K562 (cell line): ENCODE data around the gene YBX1. TPM values are rescaled to one million over a fixed set of nuclear protein-coding genes. Genes with fewer than 3 reads are reported as not detected.

Source experiments
- CTBP1 ChIP-seq: fragments of 450-650 bp; IDR thresholded peaks from 2 replicates; pipeline ENCODE4 v1.6.1; 2016; ENCODE audit warnings: borderline replicate concordance
- CXXC5 ChIP-seq: fragments of 250-450 bp; sonication (Bioruptor Pico); IDR thresholded peaks from 2 replicates; pipeline ENCODE4 v1.8.0; 2022; ENCODE audit warnings: inconsistent platforms, mild to moderate bottlenecking, moderate library complexity
- HNRNPL ChIP-seq: fragments of 200-400 bp; formaldehyde crosslinking; IDR thresholded peaks from 2 replicates; pipeline ENCODE4 v1.6.1; 2017; ENCODE audit warnings: low read depth, mild to moderate bottlenecking, low read length
- MCM3 ChIP-seq: fragments of 450-650 bp; IDR thresholded peaks from 2 replicates; pipeline ENCODE4 v1.6.1; 2016
- NBN ChIP-seq: fragments of 450-650 bp; IDR thresholded peaks from 2 replicates; pipeline ENCODE4 v1.6.1; 2016; ENCODE audit warnings: low read depth, mild to moderate bottlenecking
- NFIX ChIP-seq: fragments of 250-450 bp; sonication (Bioruptor Pico); IDR thresholded peaks from 2 replicates; pipeline ENCODE4 v1.4.0; 2020; ENCODE audit warnings: low read depth, mild to moderate bottlenecking, moderate library complexity
- NR2F6 ChIP-seq: fragments of 450-650 bp; formaldehyde crosslinking; IDR thresholded peaks from 2 replicates; pipeline ENCODE4 v1.4.0; 2020; ENCODE audit warnings: mild to moderate bottlenecking
- PPARD ChIP-seq: fragments of 250-450 bp; sonication (Bioruptor Pico); IDR thresholded peaks from 2 replicates; pipeline ENCODE4 v1.8.0; 2022; ENCODE audit warnings: inconsistent platforms, mild to moderate bottlenecking, moderate library complexity
- SMARCB1 ChIP-seq: IDR thresholded peaks from 2 replicates; pipeline ENCODE4 v1.6.1; 2011; ENCODE audit warnings: improper control_type of control experiment, low read depth; ENCODE audit not compliant: insufficient read length
- TCF7L2 ChIP-seq: fragments of 150-350 bp; IDR thresholded peaks from 2 replicates; pipeline ENCODE4 v1.6.1; 2016; ENCODE audit warnings: low read depth, mild to moderate bottlenecking, low read length, moderate library complexity
- ZMIZ1 ChIP-seq, 2 experiments: fragments of 150-350 bp in 1 of 2; IDR thresholded peaks; 2 replicates each; pipeline ENCODE4 v1.6.1; 2012 to 2016; ENCODE audit warnings: low read depth in 2 of 2, low read length in 2 of 2, mild to moderate bottlenecking in 1 of 2, moderate library complexity in 1 of 2
- ZNF398 ChIP-seq: fragments of 250-450 bp; sonication (Bioruptor Pico); IDR thresholded peaks from 2 replicates; pipeline ENCODE4 v1.8.0; 2021; ENCODE audit warnings: moderate library complexity, mild to moderate bottlenecking, inconsistent platforms
- ZNF407 ChIP-seq: fragments of 450-650 bp; IDR thresholded peaks from 2 replicates; pipeline ENCODE4 v1.6.1; 2016; ENCODE audit warnings: low read depth
- ZNF445 ChIP-seq: fragments of 250-450 bp; sonication (Bioruptor Pico); IDR thresholded peaks from 2 replicates; pipeline ENCODE4 v1.4.0; 2020; ENCODE audit warnings: low read depth, mild to moderate bottlenecking, moderate library complexity
- polyA plus RNA-seq, 8 experiments: library from polyadenylated mRNA; depleted of rRNA in 4 of 8; stranded (reverse) in 5 of 8; unstranded in 3 of 8; fragments of >200 nt; fragmentation: Nextera tagmentation in 2 of 8; fragmentation: Illumina TruSeq in 1 of 8; extraction: Ambion mirVana in 2 of 8; extraction: Trizol in 1 of 8; gene quantifications; 2 replicates each; pipeline versions ENCODE4 v1.2.1 to v1.2.3, GENCODE V29; 2011 to 2014; ENCODE audit warnings: inconsistent platforms in 1 of 8, missing spikeins in 1 of 8
- total RNA-seq, 7 experiments: library from RNA; depleted of rRNA in 6 of 7; stranded (reverse); fragments of >200 nt in 6 of 7; fragmentation: Illumina TruSeq in 2 of 7; extraction: Trizol in 2 of 7; gene quantifications; 2 replicates each; pipeline versions ENCODE4 v1.2.1 to v1.2.3, GENCODE V29; 2011 to 2021; ENCODE audit warnings: low replicate concordance in 1 of 7

The YBX1 gene
- total and polyA plus RNA-seq, 9 of the 15 experiments (the other 6 are each of a cell fraction or from before 2014, with no cell fraction given): 363 to 1,955 (median 1,216) TPM

GRCh38 chr1:42681741-42682483 lies at the start of gene YBX1 (continued):
- TF ChIP-seq NBN (0 out of 2 replicates have a peak, but pooled peaks have one; percentile 17), PPARD (CRISPR knock-in tag) (no peak), ZNF398 (CRISPR knock-in tag) (no peak), SMARCB1 (no peak), TCF7L2 (no peak), CXXC5 (CRISPR knock-in tag) (peak; percentile 81), NFIX (CRISPR knock-in tag) (no peak), HNRNPL (no peak), ZNF407 (peak; percentile 69), ZMIZ1 (IDR thresholded peaks at IDR 0.05; ENCODE audit: low read depth in 2 of 2, low read length in 2 of 2) (no peak), NR2F6 (CRISPR knock-in tag) (no peak), MCM3 (no peak), CTBP1 (0 out of 2 replicates have a peak, but pooled peaks have one; percentile 9), ZNF445 (CRISPR knock-in tag) (no peak)
